NT2/D1 (cell line): ENCODE results near the gene TBCK.

Source experiments
- DNase-seq: peaks from one replicate; pipeline ENCODE4 v3.0.0-alpha.2; 2011; ENCODE audit warnings: low read depth, low spot score
- H3K27me3 ChIP-seq: 2 replicates; pipeline ENCODE4 v1.6.0; 2011; ENCODE audit warnings: mild to moderate bottlenecking; ENCODE audit not compliant: insufficient read length, insufficient read depth
- H3K36me3 ChIP-seq: 2 replicates; pipeline ENCODE4 v1.6.1; 2011; ENCODE audit warnings: mild to moderate bottlenecking, low read length, mixed read lengths; ENCODE audit not compliant: insufficient read depth, insufficient read length
- H3K4me1 ChIP-seq: 2 replicates; pipeline ENCODE4 v1.5.1; 2011; ENCODE audit not compliant: insufficient read depth, insufficient read length
- H3K4me3 ChIP-seq: 2 replicates; pipeline ENCODE4 v1.5.1; 2011; ENCODE audit warnings: low read depth; ENCODE audit not compliant: insufficient read length
- H3K9ac ChIP-seq: 2 replicates; pipeline ENCODE4 v1.6.0; 2011; ENCODE audit warnings: low read depth; ENCODE audit not compliant: insufficient read length
- H3K9me3 ChIP-seq: 2 replicates; pipeline ENCODE4 v1.5.1; 2011; ENCODE audit warnings: mild to moderate bottlenecking, low read length; ENCODE audit not compliant: insufficient read depth
- SUZ12 ChIP-seq: IDR thresholded peaks from 2 replicates; pipeline ENCODE4 v1.6.1; 2011; ENCODE audit not compliant: insufficient read length, insufficient read depth; ENCODE audit errors: extremely low read depth
- YY1 ChIP-seq: IDR thresholded peaks from 2 replicates; pipeline ENCODE4 v1.6.1; 2011; ENCODE audit not compliant: insufficient read length, insufficient read depth
- ZNF274 ChIP-seq: IDR thresholded peaks from 2 replicates; pipeline ENCODE4 v1.6.1; 2011; ENCODE audit warnings: mild to moderate bottlenecking, low read depth, low read length

TBCK gene

GRCh38 chr4:106109929-106110328, 206.1 kb downstream of the TBCK start:
- Histone ChIP-seq H3K9ac (no peak overlapping the region), H3K4me1 (no peaks in the 10 kb centered on the region), H3K36me3 (no peaks in the 10 kb centered on the region), H3K4me3 (no peak overlapping the region), H3K27me3 (no peaks in the 10 kb centered on the region), H3K9me3 (peaks cover 41% of the 10 kb centered on the region)
- TF ChIP-seq ZNF274 (no peak), YY1 (no peak), SUZ12 (no peak)
- no peak for DNase-seq

DNA sequence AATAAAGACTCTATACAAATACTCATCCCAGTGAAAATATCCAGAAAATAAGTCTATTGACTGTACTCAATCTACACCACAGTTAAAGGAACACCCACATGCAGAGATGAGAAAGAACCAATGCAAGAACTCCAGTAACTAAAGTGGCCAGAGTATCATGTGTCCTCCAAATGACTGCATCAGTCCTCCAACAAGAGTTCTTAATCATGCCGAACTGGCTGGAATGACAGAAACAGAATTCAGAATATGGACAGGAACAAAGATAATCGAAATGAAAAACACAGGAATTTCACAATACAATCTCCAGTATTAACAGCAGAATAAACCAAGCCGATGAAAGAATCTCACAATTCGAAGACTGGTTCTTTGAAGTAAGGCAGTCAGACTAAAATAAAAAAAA, 210.3 kb downstream of the TBCK start:
- TF ChIP-seq YY1 (no peak), SUZ12 (no peak), ZNF274 (no peak)
- Histone ChIP-seq H3K4me1 (no peaks in the 10 kb centered on the region), H3K36me3 (no peaks in the 10 kb centered on the region), H3K9ac (no peak overlapping the region), H3K4me3 (no peak overlapping the region), H3K9me3 (peaks cover 20% of the 10 kb centered on the region), H3K27me3 (no peaks in the 10 kb centered on the region)
- DNase-seq, result no peak

DNA sequence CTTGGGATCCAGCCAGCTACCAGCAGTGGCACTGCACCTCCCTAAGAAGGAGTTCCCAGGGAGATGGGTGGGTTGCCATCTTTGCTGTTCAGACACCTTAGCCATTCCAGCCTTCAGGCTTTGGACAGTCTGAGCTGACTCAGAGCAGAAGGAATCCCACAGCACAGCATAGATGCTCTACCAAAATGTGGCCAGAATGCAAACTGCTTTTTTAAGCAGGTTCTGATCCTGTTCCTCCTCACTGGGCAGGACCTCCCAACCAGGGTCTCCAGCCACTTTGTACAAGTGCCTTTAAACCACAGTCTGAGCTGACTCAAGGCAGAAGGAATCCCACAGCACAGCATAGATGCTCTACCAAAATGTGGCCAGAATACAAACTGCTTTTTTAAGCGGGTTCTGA, 211.7 kb downstream of the TBCK start:
- H3K36me3 ChIP-seq, result no peaks in the 10 kb centered on the region
- no peak for DNase-seq
- no peaks in the 10 kb centered on the region for H3K27me3 ChIP-seq
- H3K9ac ChIP-seq, result no peak overlapping the region
- H3K9me3 ChIP-seq, result peaks cover 5% of the 10 kb centered on the region
- no peak overlapping the region for H3K4me3 ChIP-seq
- H3K4me1 ChIP-seq, result no peaks in the 10 kb centered on the region
- TF ChIP-seq YY1 (no peak), SUZ12 (no peak), ZNF274 (no peak)

GRCh38 chr4:106096454-106096853, 219.6 kb downstream of the TBCK start:
- Histone ChIP-seq H3K27me3 (no peaks in the 10 kb centered on the region), H3K4me1 (no peaks in the 10 kb centered on the region), H3K4me3 (no peak overlapping the region), H3K36me3 (no peaks in the 10 kb centered on the region), H3K9ac (no peak overlapping the region), H3K9me3 (peaks cover 9% of the 10 kb centered on the region; the same call in 1 of the 2 replicates)
- TF ChIP-seq SUZ12, result no peak
- no peak for TF ChIP-seq ZNF274
- TF ChIP-seq YY1, result no peak
- DNase-seq, result no peak

- DNase-seq, result no peak
- Histone ChIP-seq H3K27me3 (no peaks in the 10 kb centered on the region), H3K36me3 (no peaks in the 10 kb centered on the region), H3K4me1 (no peaks in the 10 kb centered on the region), H3K9ac (no peak overlapping the region), H3K4me3 (no peak overlapping the region), H3K9me3 (peaks cover 9% of the 10 kb centered on the region; the same call in 1 of the 2 replicates)
- TF ChIP-seq YY1 (no peak), ZNF274 (no peak), SUZ12 (no peak)
Measured at GRCh38 chr4:106095408-106095807, 220.6 kb downstream of the TBCK start.

DNA sequence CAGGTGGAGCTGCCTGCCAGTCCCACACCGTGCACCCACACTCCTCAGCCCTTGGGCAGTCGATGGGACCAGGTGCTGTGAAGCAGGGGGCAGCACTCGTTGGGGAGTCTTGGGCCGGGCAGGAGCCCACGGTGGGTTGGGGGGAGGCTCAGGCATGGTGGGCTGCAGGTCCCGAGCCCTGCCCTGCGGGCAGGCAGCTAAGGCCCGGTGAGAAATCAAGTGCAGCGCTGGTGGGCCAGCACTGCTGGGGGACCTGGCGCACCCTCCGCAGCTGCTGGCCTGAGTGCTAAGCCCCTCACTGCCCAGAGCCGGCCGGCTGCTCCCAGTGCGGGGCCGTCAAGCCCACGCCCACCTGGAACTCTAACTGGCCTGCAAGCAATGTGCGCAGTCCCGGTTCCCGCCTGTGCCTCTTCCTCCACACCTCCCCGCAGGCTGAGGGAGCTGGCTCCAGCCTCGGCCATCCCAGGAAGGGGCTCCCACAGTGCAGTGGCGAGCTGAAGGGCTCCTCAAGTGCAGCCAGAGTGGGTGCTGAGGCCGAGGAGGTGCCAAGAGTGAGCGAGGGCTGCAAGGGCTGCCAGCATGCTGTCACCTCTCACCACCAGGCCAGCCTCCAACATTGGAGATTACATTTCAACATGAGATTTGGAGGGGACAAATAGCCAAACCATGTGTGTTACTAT, 223.5 kb downstream of the TBCK start:
- H3K27me3 ChIP-seq, result no peaks in the 10 kb centered on the region
- H3K36me3 ChIP-seq, result no peaks in the 10 kb centered on the region
- DNase-seq, result no peak
- peaks cover 22% of the 10 kb centered on the region; the same call in 1 of the 2 replicates for H3K9me3 ChIP-seq
- no peak overlapping the region for H3K4me3 ChIP-seq
- H3K4me1 ChIP-seq, result no peaks in the 10 kb centered on the region
- no peak for TF ChIP-seq YY1
- no peak overlapping the region for H3K9ac ChIP-seq

DNA sequence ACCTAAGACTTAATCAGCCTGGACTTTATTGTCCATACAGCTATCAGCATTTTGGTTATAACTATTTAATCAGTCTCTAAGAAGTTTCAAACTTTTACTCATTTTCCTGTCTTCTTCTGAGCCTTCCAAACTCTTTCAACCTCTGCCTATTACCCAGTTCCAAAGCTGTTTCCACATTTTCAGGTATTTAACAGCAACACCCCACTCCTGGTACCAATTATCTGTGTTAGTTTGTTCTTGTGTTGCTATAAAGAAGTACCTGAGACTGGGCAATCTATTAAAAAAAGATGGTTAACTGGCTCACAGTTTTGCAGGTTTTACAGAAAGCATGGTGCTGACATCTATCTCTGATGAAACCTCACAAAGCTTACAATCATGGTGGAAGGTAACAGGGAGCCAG, 225.2 kb downstream of the TBCK start:
- DNase-seq, result no peak
- TF ChIP-seq ZNF274, result no peak
- Histone ChIP-seq H3K9me3 (peaks cover 22% of the 10 kb centered on the region; the same call in 1 of the 2 replicates), H3K27me3 (no peaks in the 10 kb centered on the region), H3K9ac (no peak overlapping the region), H3K36me3 (no peaks in the 10 kb centered on the region), H3K4me3 (no peak overlapping the region), H3K4me1 (no peaks in the 10 kb centered on the region)

DNA sequence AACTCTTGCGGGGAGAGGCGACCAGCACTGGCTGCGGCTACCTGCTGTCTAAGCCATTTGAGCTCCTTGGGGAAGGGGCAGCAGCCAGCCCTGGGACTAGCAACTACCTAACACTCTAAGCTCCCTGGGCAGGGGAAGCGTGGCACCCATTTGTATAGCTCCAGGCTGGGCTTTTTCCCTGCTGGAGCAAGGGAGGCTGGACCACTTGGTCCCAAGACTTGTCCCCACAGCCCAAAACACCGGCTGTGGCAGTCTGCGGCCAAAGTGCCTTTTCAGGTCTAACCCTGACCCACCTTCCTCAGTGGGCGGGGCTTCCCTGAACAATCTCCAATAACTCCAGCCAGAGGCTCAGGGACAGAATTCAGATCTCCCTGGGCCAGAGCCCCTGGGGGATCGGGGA, 232.9 kb downstream of the TBCK start:
- Histone ChIP-seq H3K36me3 (no peaks in the 10 kb centered on the region), H3K4me3 (no peak overlapping the region), H3K9ac (no peak overlapping the region), H3K9me3 (no peaks in the 10 kb centered on the region), H3K27me3 (no peaks in the 10 kb centered on the region), H3K4me1 (no peaks in the 10 kb centered on the region)
- no peak for DNase-seq
- no peak for TF ChIP-seq SUZ12
- TF ChIP-seq ZNF274, result no peak
